Measurements from ENCODE around the gene RAB3IP. TPM values are rescaled to one million over a fixed set of nuclear protein-coding genes. Genes with fewer than 3 reads are reported as not detected.

Gene RAB3IP
- total RNA-seq, 2 experiments from 2014 or later, result 23.0 to 25.4 TPM

GRCh38 chr12:69824028-69824427 lies 85.4 kb downstream of the RAB3IP start:
- Mint-ChIP-seq H3K27ac (no peak overlapping the region), H3K27me3 (ENCODE audit: low read depth) (peaks cover 4% of the 10 kb centered on the region), H3K4me1 (ENCODE audit: low read depth) (no peaks in the 10 kb centered on the region), H3K9me3 (peaks cover 3% of the 10 kb centered on the region), H3K36me3 (ENCODE audit: low read depth) (no peaks in the 10 kb centered on the region), H3K4me3 (no peak overlapping the region)
- intact Hi-C loops (cut with micrococcal nuclease), result no loop called here
- CTCF ChIA-PET, result no interaction called here
- DNase-seq, result no peak

- Mint-ChIP-seq H3K27ac (no peak within 1 kb of the TSS), H3K4me3 (no peak within 1 kb of the TSS), H3K4me1 (ENCODE audit: low read depth) (no peaks in the 10 kb centered on the region), H3K36me3 (ENCODE audit: low read depth) (no peaks in the 10 kb centered on the region), H3K9me3 (peaks cover 2% of the 10 kb centered on the region), H3K27me3 (ENCODE audit: low read depth) (peaks cover 4% of the 10 kb centered on the region)
- CTCF ChIA-PET, result no interaction called here
- intact Hi-C loops (cut with micrococcal nuclease), result no loop called here
- DNase-seq, result no peak
Measured at GRCh38 chr12:69824966-69825560, 86.4 kb downstream of the RAB3IP start, which contains the start of gene MYRFL. Gene MYRFL (plus strand): TSS chr12:69825227. CDS start chr12:69825518, 291 bp downstream.

- H3K4me1 Mint-ChIP-seq (ENCODE audit: low read depth), result no peaks in the 10 kb centered on the region
- no peak overlapping the region for H3K4me3 Mint-ChIP-seq
- no peak overlapping the region for H3K27ac Mint-ChIP-seq
- intact Hi-C loops (cut with micrococcal nuclease), result no loop called here
- peaks cover 12% of the 10 kb centered on the region for H3K27me3 Mint-ChIP-seq (ENCODE audit: low read depth)
- no peaks in the 10 kb centered on the region for H3K9me3 Mint-ChIP-seq
- CTCF ChIA-PET, result no interaction called here
- DNase-seq, result no peak
- no peaks in the 10 kb centered on the region for H3K36me3 Mint-ChIP-seq (ENCODE audit: low read depth)
Measured at GRCh38 chr12:69828897-69829296, 90.2 kb downstream of the RAB3IP start.

- no peak for DNase-seq
- H3K9me3 Mint-ChIP-seq, result no peaks in the 10 kb centered on the region
- intact Hi-C loops (cut with micrococcal nuclease), result no loop called here
Measured at GRCh38 chr12:69833696-69834095, 95.0 kb downstream of the RAB3IP start.

GRCh38 chr12:69834147-69834546 lies 95.5 kb downstream of the RAB3IP start:
- Mint-ChIP-seq H3K4me3 (no peak overlapping the region), H3K9me3 (no peaks in the 10 kb centered on the region), H3K27ac (no peak overlapping the region), H3K4me1 (ENCODE audit: low read depth) (no peaks in the 10 kb centered on the region), H3K27me3 (ENCODE audit: low read depth) (peaks cover 8% of the 10 kb centered on the region), H3K36me3 (ENCODE audit: low read depth) (no peaks in the 10 kb centered on the region)
- intact Hi-C loops (cut with micrococcal nuclease), result no loop called here
- CTCF ChIA-PET, result interaction anchor here (0.7 kb wide), 1 partner anchor 96 kb away, joined by 5 read pairs; no protein-coding TSS in a partner anchor
- no peak for DNase-seq

More at GRCh38 chr12:69833696-69834095, 95.0 kb downstream of the RAB3IP start:
- Mint-ChIP-seq H3K27ac (no peak overlapping the region), H3K36me3 (ENCODE audit: low read depth) (no peaks in the 10 kb centered on the region), H3K4me1 (ENCODE audit: low read depth) (no peaks in the 10 kb centered on the region), H3K4me3 (no peak overlapping the region), H3K27me3 (ENCODE audit: low read depth) (peaks cover 8% of the 10 kb centered on the region)
- CTCF ChIA-PET, result interaction anchor here (0.7 kb wide), 1 partner anchor 95 kb away, joined by 5 read pairs; no protein-coding TSS in a partner anchor

- Mint-ChIP-seq H3K9me3 (no peaks in the 10 kb centered on the region), H3K4me1 (ENCODE audit: low read depth) (no peaks in the 10 kb centered on the region), H3K36me3 (ENCODE audit: low read depth) (no peaks in the 10 kb centered on the region), H3K27ac (no peak overlapping the region), H3K27me3 (ENCODE audit: low read depth) (peaks cover 8% of the 10 kb centered on the region), H3K4me3 (no peak overlapping the region)
- DNase-seq, result no peak
- intact Hi-C loops (cut with micrococcal nuclease), result no loop called here
- CTCF ChIA-PET, result no interaction called here
Measured at GRCh38 chr12:69834576-69834975, 95.9 kb downstream of the RAB3IP start.

- CTCF ChIA-PET, result interaction anchor here (0.5 kb wide), 1 partner anchor 38 kb away, joined by 4 read pairs; no protein-coding TSS in a partner anchor
- H3K36me3 Mint-ChIP-seq (ENCODE audit: low read depth), result no peaks in the 10 kb centered on the region
- intact Hi-C loops (cut with micrococcal nuclease), result no loop called here
- peaks cover 8% of the 10 kb centered on the region for H3K27me3 Mint-ChIP-seq (ENCODE audit: low read depth)
- no peak for DNase-seq
- no peak overlapping the region for H3K4me3 Mint-ChIP-seq
- no peak overlapping the region for H3K27ac Mint-ChIP-seq
- no peaks in the 10 kb centered on the region for H3K4me1 Mint-ChIP-seq (ENCODE audit: low read depth)
- no peaks in the 10 kb centered on the region for H3K9me3 Mint-ChIP-seq
Measured at GRCh38 chr12:69835081-69835480, 96.4 kb downstream of the RAB3IP start.

- intact Hi-C loops (cut with micrococcal nuclease), result no loop called here
- H3K9me3 Mint-ChIP-seq, result no peaks in the 10 kb centered on the region
- peaks cover 8% of the 10 kb centered on the region for H3K27me3 Mint-ChIP-seq (ENCODE audit: low read depth)
- H3K4me3 Mint-ChIP-seq, result no peak overlapping the region
- H3K27ac Mint-ChIP-seq, result no peak overlapping the region
- H3K4me1 Mint-ChIP-seq (ENCODE audit: low read depth), result no peaks in the 10 kb centered on the region
- H3K36me3 Mint-ChIP-seq (ENCODE audit: low read depth), result no peaks in the 10 kb centered on the region
- no peak for DNase-seq
- CTCF ChIA-PET, result interaction anchor here (0.6 kb wide), 1 partner anchor 714 kb away, joined by 4 read pairs; no protein-coding TSS in a partner anchor
Measured at GRCh38 chr12:69836015-69836414, 97.4 kb downstream of the RAB3IP start.

- Mint-ChIP-seq H3K36me3 (ENCODE audit: low read depth) (no peaks in the 10 kb centered on the region), H3K4me1 (ENCODE audit: low read depth) (no peaks in the 10 kb centered on the region), H3K9me3 (no peaks in the 10 kb centered on the region), H3K27ac (no peak overlapping the region), H3K27me3 (ENCODE audit: low read depth) (peaks cover 7% of the 10 kb centered on the region), H3K4me3 (no peak overlapping the region)
- CTCF ChIA-PET, result no interaction called here
- no peak for DNase-seq
- intact Hi-C loops (cut with micrococcal nuclease), result no loop called here
Measured at GRCh38 chr12:69837191-69837590, 98.5 kb downstream of the RAB3IP start.

GRCh38 chr12:69837657-69838415 lies 99.2 kb downstream of the RAB3IP start:
- CTCF ChIA-PET, result no interaction called here
- Mint-ChIP-seq H3K4me3 (no peak overlapping the region), H3K27me3 (ENCODE audit: low read depth) (peaks cover 2% of the 10 kb centered on the region), H3K27ac (no peak overlapping the region), H3K4me1 (ENCODE audit: low read depth) (no peaks in the 10 kb centered on the region), H3K9me3 (no peaks in the 10 kb centered on the region), H3K36me3 (ENCODE audit: low read depth) (no peaks in the 10 kb centered on the region)
- DNase-seq, result no peak
- intact Hi-C loops (cut with micrococcal nuclease), result no loop called here

GRCh38 chr12:69840727-69841126 lies 102.1 kb downstream of the RAB3IP start:
- Mint-ChIP-seq H3K27ac (no peak overlapping the region), H3K4me3 (no peak overlapping the region), H3K36me3 (ENCODE audit: low read depth) (no peaks in the 10 kb centered on the region), H3K4me1 (ENCODE audit: low read depth) (no peaks in the 10 kb centered on the region), H3K9me3 (no peaks in the 10 kb centered on the region), H3K27me3 (ENCODE audit: low read depth) (peaks cover 2% of the 10 kb centered on the region)
- no peak for DNase-seq
- intact Hi-C loops (cut with micrococcal nuclease), result no loop called here
- CTCF ChIA-PET, result interaction anchor here (1.0 kb wide), 1 partner anchor 89 kb away, joined by 3 read pairs; no protein-coding TSS in a partner anchor

- Mint-ChIP-seq H3K4me3 (no peak overlapping the region), H3K27ac (no peak overlapping the region), H3K36me3 (ENCODE audit: low read depth) (no peaks in the 10 kb centered on the region), H3K9me3 (no peaks in the 10 kb centered on the region), H3K4me1 (ENCODE audit: low read depth) (no peaks in the 10 kb centered on the region), H3K27me3 (ENCODE audit: low read depth) (peaks cover 2% of the 10 kb centered on the region)
- no peak for DNase-seq
- intact Hi-C loops (cut with micrococcal nuclease), result no loop called here
- CTCF ChIA-PET, result no interaction called here
Measured at GRCh38 chr12:69843608-69844007, 104.9 kb downstream of the RAB3IP start.

- DNase-seq, result no peak
- Mint-ChIP-seq H3K27me3 (ENCODE audit: low read depth) (peaks cover 2% of the 10 kb centered on the region), H3K9me3 (no peaks in the 10 kb centered on the region), H3K36me3 (ENCODE audit: low read depth) (no peaks in the 10 kb centered on the region), H3K27ac (no peak overlapping the region), H3K4me1 (ENCODE audit: low read depth) (no peaks in the 10 kb centered on the region), H3K4me3 (no peak overlapping the region)
- intact Hi-C loops (cut with micrococcal nuclease), result no loop called here
- CTCF ChIA-PET, result no interaction called here
Measured at GRCh38 chr12:69844416-69844815, 105.8 kb downstream of the RAB3IP start.
